Stimulated activated naive B cell treated with anti-CD40 and anti-IgM and Interleukin-4, amounts not matched to agents 10 μg/mL and 1 μg/mL and 100 μg/mL, for 72 hours (primary cell): ENCODE data around the gene NABP1.

ENCODE experiments used
- ATAC-seq, 2 donors: fragments of 150-1000 bp; cut with Tn5 transposase; replicated peaks; 2 replicates each; pipeline ENCODE4 v1.10.0; 2021; ENCODE audit warnings: moderate library complexity in 1 of 2
- DNase-seq: peaks from one replicate; pipeline ENCODE4 v3.0.0; 2021
- H3K27ac Mint-ChIP-seq: one replicate; pipeline ENCODE4 v1.8.0; 2022; ENCODE audit warnings: mild to moderate bottlenecking, mixed read lengths
- H3K27me3 Mint-ChIP-seq, 2 donors: one replicate each; pipeline ENCODE4 v1.8.0; 2022; ENCODE audit warnings: mixed read lengths in 2 of 2
- H3K36me3 Mint-ChIP-seq, 2 donors: one replicate each; pipeline ENCODE4 v1.8.0; 2022; ENCODE audit warnings: mixed read lengths in 2 of 2, mild to moderate bottlenecking in 1 of 2
- H3K4me1 Mint-ChIP-seq, 2 donors: one replicate each; pipeline ENCODE4 v1.8.0; 2022; ENCODE audit warnings: mixed read lengths in 2 of 2, mild to moderate bottlenecking in 1 of 2
- H3K4me3 Mint-ChIP-seq, 2 donors: one replicate each; pipeline ENCODE4 v1.8.0; 2022; ENCODE audit warnings: mild to moderate bottlenecking in 2 of 2, mixed read lengths in 2 of 2, moderate library complexity in 1 of 2
- H3K9me3 Mint-ChIP-seq, 2 donors: one replicate each; pipeline ENCODE4 v1.8.0; 2022; ENCODE audit warnings: mixed read lengths in 2 of 2, mild to moderate bottlenecking in 1 of 2

Gene NABP1

GRCh38 chr2:191697870-191698269 is 19.9 kb downstream of the NABP1 start:
- H3K36me3 Mint-ChIP-seq, result peaks cover 15 to 44% of the 10 kb centered on the region in 2 donors
- no peak overlapping the region for H3K4me3 Mint-ChIP-seq
- DNase-seq (no peak), ATAC-seq (no peak)
- peaks cover 5 to 9% of the 10 kb centered on the region in 2 donors for H3K4me1 Mint-ChIP-seq
- no peak overlapping the region for H3K27ac Mint-ChIP-seq
- no peaks in the 10 kb centered on the region for H3K9me3 Mint-ChIP-seq
- H3K27me3 Mint-ChIP-seq, result no peaks in the 10 kb centered on the region

GRCh38 chr2:191699341-191699945 is 21.5 kb downstream of the NABP1 start:
- H3K4me1 Mint-ChIP-seq, result peaks cover 0 to 3% of the 10 kb centered on the region in 2 donors
- DNase-seq (no peak), ATAC-seq (no peak)
- H3K27ac Mint-ChIP-seq, result no peak overlapping the region
- H3K27me3 Mint-ChIP-seq, result no peaks in the 10 kb centered on the region
- H3K36me3 Mint-ChIP-seq, result peaks cover 12 to 39% of the 10 kb centered on the region in 2 donors
- H3K9me3 Mint-ChIP-seq, result no peaks in the 10 kb centered on the region
- H3K4me3 Mint-ChIP-seq, result no peak overlapping the region

- no peak for ATAC-seq
- no peak overlapping the region for H3K27ac Mint-ChIP-seq
These were observed 23.1 kb downstream of the NABP1 start for GRCh38 chr2:191701029-191701428.

GRCh38 chr2:191701696-191702095 is 23.8 kb downstream of the NABP1 start:
- H3K4me1 Mint-ChIP-seq, result peaks cover 0 to 3% of the 10 kb centered on the region in 2 donors
- no peak overlapping the region for H3K27ac Mint-ChIP-seq
- peaks cover 12 to 33% of the 10 kb centered on the region in 2 donors for H3K36me3 Mint-ChIP-seq
- H3K9me3 Mint-ChIP-seq, result no peaks in the 10 kb centered on the region
- no peaks in the 10 kb centered on the region for H3K27me3 Mint-ChIP-seq
- no peak overlapping the region for H3K4me3 Mint-ChIP-seq
- no peak for ATAC-seq
- no peak for DNase-seq

More at GRCh38 chr2:191701029-191701428, 23.1 kb downstream of the NABP1 start:
- DNase-seq, result no peak
- Mint-ChIP-seq H3K4me3 (no peak overlapping the region), H3K27me3 (no peaks in the 10 kb centered on the region), H3K36me3 (peaks cover 12 to 33% of the 10 kb centered on the region in 2 donors), H3K4me1 (peaks cover 0 to 3% of the 10 kb centered on the region in 2 donors), H3K9me3 (no peaks in the 10 kb centered on the region)

GRCh38 chr2:191703079-191703725 is 25.3 kb downstream of the NABP1 start:
- peaks cover 0 to 3% of the 10 kb centered on the region in 2 donors for H3K4me1 Mint-ChIP-seq
- no peaks in the 10 kb centered on the region for H3K27me3 Mint-ChIP-seq
- ATAC-seq, result no peak
- peaks cover 10 to 25% of the 10 kb centered on the region in 2 donors for H3K36me3 Mint-ChIP-seq
- H3K4me3 Mint-ChIP-seq, result no peak overlapping the region
- no peaks in the 10 kb centered on the region for H3K9me3 Mint-ChIP-seq
- DNase-seq, result no peak
- no peak overlapping the region for H3K27ac Mint-ChIP-seq

- no peak for DNase-seq
- Mint-ChIP-seq H3K4me1 (peaks cover 0 to 7% of the 10 kb centered on the region in 2 donors), H3K27me3 (no peaks in the 10 kb centered on the region), H3K36me3 (peaks cover 10 to 31% of the 10 kb centered on the region in 2 donors), H3K4me3 (no peak overlapping the region), H3K9me3 (no peaks in the 10 kb centered on the region), H3K27ac (no peak overlapping the region)
- ATAC-seq, result no peak
These were observed 27.1 kb downstream of the NABP1 start for GRCh38 chr2:191705084-191705483.

GRCh38 chr2:191705701-191706100 is 27.8 kb downstream of the NABP1 start:
- Mint-ChIP-seq H3K27ac (no peak overlapping the region), H3K9me3 (no peaks in the 10 kb centered on the region), H3K27me3 (no peaks in the 10 kb centered on the region), H3K4me1 (peaks cover 4 to 9% of the 10 kb centered on the region in 2 donors), H3K36me3 (peaks cover 10 to 27% of the 10 kb centered on the region in 2 donors), H3K4me3 (no peak overlapping the region)
- DNase-seq (no peak), ATAC-seq (no peak)

GRCh38 chr2:191706791-191707190 is 28.9 kb downstream of the NABP1 start:
- Mint-ChIP-seq H3K27ac (no peak overlapping the region), H3K4me1 (peaks cover 6 to 11% of the 10 kb centered on the region in 2 donors), H3K27me3 (no peaks in the 10 kb centered on the region), H3K9me3 (no peaks in the 10 kb centered on the region), H3K4me3 (no peak overlapping the region), H3K36me3 (peaks cover 8 to 19% of the 10 kb centered on the region in 2 donors)
- DNase-seq (no peak), ATAC-seq (no peak)

- no peaks in the 10 kb centered on the region for H3K27me3 Mint-ChIP-seq
- peaks cover 6 to 11% of the 10 kb centered on the region in 2 donors for H3K4me1 Mint-ChIP-seq
- no peaks in the 10 kb centered on the region for H3K9me3 Mint-ChIP-seq
- H3K36me3 Mint-ChIP-seq, result peaks cover 5 to 15% of the 10 kb centered on the region in 2 donors
- no peak overlapping the region for H3K27ac Mint-ChIP-seq
- H3K4me3 Mint-ChIP-seq, result no peak overlapping the region
- DNase-seq, result no peak
- ATAC-seq, result no peak
These were observed 29.6 kb downstream of the NABP1 start for GRCh38 chr2:191707542-191707941.

GRCh38 chr2:191710411-191710900 is 32.5 kb downstream of the NABP1 start:
- no peaks in the 10 kb centered on the region for H3K9me3 Mint-ChIP-seq
- peaks cover 0 to 5% of the 10 kb centered on the region in 2 donors for H3K36me3 Mint-ChIP-seq
- no peaks in the 10 kb centered on the region for H3K27me3 Mint-ChIP-seq
- no peak for ATAC-seq
- H3K4me3 Mint-ChIP-seq, result no peak overlapping the region
- H3K4me1 Mint-ChIP-seq, result peaks cover 6 to 8% of the 10 kb centered on the region in 2 donors
- DNase-seq, result no peak
- H3K27ac Mint-ChIP-seq, result no peak overlapping the region

GRCh38 chr2:191711621-191712020 is 33.7 kb downstream of the NABP1 start:
- Mint-ChIP-seq H3K36me3 (peaks cover 0 to 5% of the 10 kb centered on the region in 2 donors), H3K27me3 (no peaks in the 10 kb centered on the region), H3K27ac (no peak overlapping the region), H3K4me1 (peaks cover 6 to 8% of the 10 kb centered on the region in 2 donors), H3K9me3 (no peaks in the 10 kb centered on the region), H3K4me3 (no peak overlapping the region)
- DNase-seq (no peak), ATAC-seq (no peak)

- H3K4me3 Mint-ChIP-seq, result no peak overlapping the region
- H3K27ac Mint-ChIP-seq, result no peak overlapping the region
- peaks cover 6 to 8% of the 10 kb centered on the region in 2 donors for H3K4me1 Mint-ChIP-seq
- peaks cover 0 to 5% of the 10 kb centered on the region in 2 donors for H3K36me3 Mint-ChIP-seq
- no peak for DNase-seq
- peak in 1 of 2 donors; percentile 57 for ATAC-seq
- no peaks in the 10 kb centered on the region for H3K9me3 Mint-ChIP-seq
- H3K27me3 Mint-ChIP-seq, result no peaks in the 10 kb centered on the region
These were observed 35.9 kb downstream of the NABP1 start for GRCh38 chr2:191713837-191714236.

GRCh38 chr2:191714925-191715324 is 37.0 kb downstream of the NABP1 start:
- Mint-ChIP-seq H3K27ac (no peak overlapping the region), H3K4me3 (no peak overlapping the region), H3K4me1 (peaks cover 5 to 6% of the 10 kb centered on the region in 2 donors), H3K27me3 (no peaks in the 10 kb centered on the region), H3K36me3 (peaks cover 0 to under 1% of the 10 kb centered on the region in 2 donors), H3K9me3 (no peaks in the 10 kb centered on the region)
- DNase-seq (no peak), ATAC-seq (no peak)

- H3K27me3 Mint-ChIP-seq, result no peaks in the 10 kb centered on the region
- no peaks in the 10 kb centered on the region for H3K9me3 Mint-ChIP-seq
- DNase-seq, result no peak
- no peak overlapping the region for H3K27ac Mint-ChIP-seq
- no peaks in the 10 kb centered on the region for H3K36me3 Mint-ChIP-seq
- no peak for ATAC-seq
- H3K4me3 Mint-ChIP-seq, result no peak overlapping the region
- peaks cover 3 to 4% of the 10 kb centered on the region in 2 donors for H3K4me1 Mint-ChIP-seq
These were observed 37.5 kb downstream of the NABP1 start for GRCh38 chr2:191715471-191715870.

- Mint-ChIP-seq H3K27me3 (no peaks in the 10 kb centered on the region), H3K36me3 (no peaks in the 10 kb centered on the region)
- no peak for ATAC-seq
These were observed 41.3 kb downstream of the NABP1 start for GRCh38 chr2:191719261-191719660.

More at GRCh38 chr2:191719261-191719660, 41.3 kb downstream of the NABP1 start:
- no peaks in the 10 kb centered on the region for H3K9me3 Mint-ChIP-seq
- peaks cover 0 to 4% of the 10 kb centered on the region in 2 donors for H3K4me1 Mint-ChIP-seq
- no peak overlapping the region for H3K27ac Mint-ChIP-seq
- no peak for DNase-seq
- no peak overlapping the region for H3K4me3 Mint-ChIP-seq
